CD14-positive monocyte (primary cell): ENCODE results near the gene CCDC159. TPM values are rescaled to one million over a fixed set of nuclear protein-coding genes. Genes with fewer than 3 reads are reported as not detected.

Experiments
- DNase-seq, 3 donors: peaks; one replicate each; pipeline ENCODE4 v3.0.0-alpha.2; 2011 to 2022
- H2AFZ ChIP-seq: 2 replicates; pipeline ENCODE4 v1.6.0; 2012; ENCODE audit warnings: mild to moderate bottlenecking, low read depth, low read length, inconsistent platforms; ENCODE audit not compliant: insufficient read depth, poor library complexity, severe bottlenecking
- H3K27ac ChIP-seq, 2 donors: 1 replicate in 1 of 2; 2 replicates in 1 of 2; pipeline ENCODE4 v1.5.1; 2012 to 2013; ENCODE audit warnings: low read length in 2 of 2, control low read depth in 1 of 2, inconsistent platforms in 1 of 2, low read depth in 1 of 2, mild to moderate bottlenecking in 1 of 2
- H3K27me3 ChIP-seq, 2 donors: one replicate each; pipeline versions ENCODE4 v1.6.0 to v1.6.1; 2011 to 2013; ENCODE audit warnings: low read length in 2 of 2; ENCODE audit not compliant: control insufficient read depth in 2 of 2, insufficient read depth in 2 of 2
- H3K36me3 ChIP-seq, 2 donors: replicated peaks in 1 of 2; 1 replicate in 1 of 2; 2 replicates in 1 of 2; pipeline versions ENCODE4 v1.5.1 to v1.6.1; 2012 to 2013; ENCODE audit warnings: low read length in 2 of 2, control low read depth in 1 of 2, inconsistent platforms in 1 of 2, mild to moderate bottlenecking in 1 of 2; ENCODE audit not compliant: insufficient read depth in 2 of 2, control insufficient read depth in 1 of 2
- H3K4me1 ChIP-seq, 2 donors: 1 replicate in 1 of 2; 2 replicates in 1 of 2; pipeline versions ENCODE4 v1.5.1 to v1.6.1; 2012 to 2013; ENCODE audit warnings: low read length in 2 of 2, control low read depth in 1 of 2, inconsistent platforms in 1 of 2, mild to moderate bottlenecking in 1 of 2, moderate library complexity in 1 of 2; ENCODE audit not compliant: insufficient read depth in 2 of 2, control insufficient read depth in 1 of 2
- H3K4me2 ChIP-seq: replicated peaks from 2 replicates; pipeline ENCODE3; 2012; ENCODE audit warnings: low read length, moderate library complexity, mild to moderate bottlenecking; ENCODE audit not compliant: poor library complexity, severe bottlenecking; ENCODE audit errors: extremely low read depth
- H3K4me3 ChIP-seq, 3 experiments: fragments of 200-600 bp in 1 of 3; sonication (generic) in 1 of 3; replicated peaks in 1 of 3; 1 replicate in 2 of 3; 2 replicates in 1 of 3; pipeline ENCODE4 v1.5.1; 2011 to 2013; ENCODE audit warnings: low read length in 3 of 3, mild to moderate bottlenecking in 3 of 3, control low read depth in 2 of 3, low read depth in 2 of 3, inconsistent platforms in 1 of 3, moderate library complexity in 1 of 3
- H3K79me2 ChIP-seq: 2 replicates; pipeline ENCODE4 v1.6.0; 2012; ENCODE audit warnings: mild to moderate bottlenecking, control low read depth, inconsistent platforms, low read length, moderate library complexity; ENCODE audit not compliant: insufficient read depth
- H3K9ac ChIP-seq: 2 replicates; pipeline ENCODE4 v1.6.0; 2017; ENCODE audit warnings: low read length, mild to moderate bottlenecking; ENCODE audit not compliant: insufficient read depth, poor library complexity, severe bottlenecking
- H3K9me3 ChIP-seq, 2 donors: replicated peaks in 1 of 2; 1 replicate in 1 of 2; 2 replicates in 1 of 2; pipeline versions ENCODE4 v1.5.1 to v1.6.1; 2012 to 2013; ENCODE audit warnings: low read length in 2 of 2, control low read depth in 1 of 2; ENCODE audit not compliant: control insufficient read depth in 1 of 2, insufficient read depth in 1 of 2
- H4K20me1 ChIP-seq: 2 replicates; pipeline ENCODE4 v1.6.0; 2012; ENCODE audit warnings: mild to moderate bottlenecking, low read length, control low read depth, moderate library complexity; ENCODE audit not compliant: insufficient read depth
- H3K27ac Mint-ChIP-seq, 7 donors: one replicate each; pipeline ENCODE4 v1.8.0; 2020; ENCODE audit warnings: mild to moderate bottlenecking in 7 of 7, mixed read lengths in 7 of 7, moderate library complexity in 6 of 7, inconsistent platforms in 2 of 7
- H3K27me3 Mint-ChIP-seq, 3 donors: one replicate each; pipeline ENCODE4 v1.8.0; 2021 to 2022; ENCODE audit warnings: low read depth in 3 of 3, mild to moderate bottlenecking in 3 of 3, mixed read lengths in 3 of 3, moderate library complexity in 3 of 3, inconsistent platforms in 1 of 3
- H3K36me3 Mint-ChIP-seq, 2 donors: one replicate each; pipeline ENCODE4 v1.8.0; 2020; ENCODE audit warnings: mixed read lengths in 2 of 2, inconsistent platforms in 1 of 2, mild to moderate bottlenecking in 1 of 2
- H3K4me1 Mint-ChIP-seq: one replicate; pipeline ENCODE4 v1.8.0; 2020; ENCODE audit warnings: mild to moderate bottlenecking, mixed read lengths
- H3K4me3 Mint-ChIP-seq, 2 donors: one replicate each; pipeline ENCODE4 v1.8.0; 2020; ENCODE audit warnings: mild to moderate bottlenecking in 2 of 2, mixed read lengths in 2 of 2, moderate library complexity in 1 of 2
- H3K9me3 Mint-ChIP-seq, 7 donors: one replicate each; pipeline ENCODE4 v1.8.0; 2020 to 2022; ENCODE audit warnings: mixed read lengths in 7 of 7, mild to moderate bottlenecking in 6 of 7, moderate library complexity in 6 of 7, inconsistent platforms in 2 of 7
- CTCF ChIP-seq: fragments of 200-600 bp; IDR thresholded peaks from one replicate; pipeline ENCODE4 v1.8.0; 2022; ENCODE audit warnings: antibody characterized with exemption, mild to moderate bottlenecking
- WGBS: methylation state at CpG from one replicate; pipeline ENCODE4 v1.1.5; 2013; ENCODE audit warnings: missing lambda C conversion rate; ENCODE audit not compliant: insufficient coverage; 5-methylcytosine and 5-hydroxymethylcytosine counted together
- intact Hi-C, 2 donors: fragments of 100-400 bp; cut with micrococcal nuclease; formaldehyde crosslinking; loops; one replicate each; pipeline versions ENCODE4 v1.15.0 to v1.15.1; 2023
- polyA plus RNA-seq, 3 donors: library from polyadenylated mRNA; depleted of rRNA in 1 of 3; unstranded in 2 of 3; stranded (reverse) in 1 of 3; fragments of 300-500 nt in 2 of 3; fragments of >200 nt in 1 of 3; fragmentation: Illumina TruSeq in 2 of 3; gene quantifications; 1 replicate in 2 of 3; 2 replicates in 1 of 3; pipeline ENCODE4 v1.2.3, GENCODE V29; 2012 to 2021

The CCDC159 gene
- polyA plus RNA-seq, 3 donors: 37.1 to 374 (median 38.3) TPM

GRCh38 chr19:11373166-11373884, 27.0 kb downstream of the CCDC159 start:
- no peak for DNase-seq
- Histone ChIP-seq H3K4me2 (peak overlapping the region; percentile 100), H3K27ac (peak overlapping the region; percentile 85 to 91), H3K9ac (peak overlapping the region; percentile 66), H3K9me3 (no peaks in the 10 kb centered on the region), H3K4me1 (peaks cover 41 to 48% of the 10 kb centered on the region in 2 donors), H2AFZ (peak overlapping the region; percentile 81), H3K27me3 (no peaks in the 10 kb centered on the region), H3K4me3 (peak overlapping the region in 2 of 3 experiments; percentile 73 to 93), H3K79me2 (peaks cover 29% of the 10 kb centered on the region), H3K36me3 (no peaks in the 10 kb centered on the region), H4K20me1 (no peaks in the 10 kb centered on the region)
- H3K4me1 Mint-ChIP-seq: peaks cover 6% of the 10 kb centered on the region
- whole genome bisulfite sequencing: 66% methylated on average over 8 of the region's 10 CpGs
- peaks cover 22 to 33% of the 10 kb centered on the region in 2 donors for H3K36me3 Mint-ChIP-seq
- intact Hi-C loops: loop anchor here in 1 of 2 donors (2.0 to 5.0 kb wide), 2 partner anchors 27 to 36 kb away; partner anchors contain the start of genes CCDC159, RAB3D and TMEM205
- peak overlapping the region in 1 of 2 donors; percentile 41 for H3K4me3 Mint-ChIP-seq
- no peaks in the 10 kb centered on the region for H3K9me3 Mint-ChIP-seq
- peak overlapping the region in 4 of 7 donors; percentile 5 to 53 (median 27) for H3K27ac Mint-ChIP-seq
- H3K27me3 Mint-ChIP-seq: peaks cover 0 to 2% (median 0%) of the 10 kb centered on the region in 3 donors
- TF ChIP-seq CTCF: no peak

- Mint-ChIP-seq H3K36me3 (peaks cover 19 to 32% of the 10 kb centered on the region in 2 donors), H3K4me1 (peaks cover 10% of the 10 kb centered on the region), H3K27me3 (peaks cover 0 to 2% (median 0%) of the 10 kb centered on the region in 3 donors), H3K9me3 (peaks cover 0 to 2% (median 0%) of the 10 kb centered on the region in 7 donors), H3K4me3 (no peak overlapping the region), H3K27ac (no peak overlapping the region)
- H3K27ac ChIP-seq: peak overlapping the region; percentile 85 to 91
- intact Hi-C loops: loop anchor here (1.0 to 5.0 kb wide), 4 partner anchors 27 to 49 kb away; partner anchors contain the start of genes CCDC159 (in 2 of the 2), TMEM205 (in 2 of the 2) and RAB3D (in 1 of the 2)
- WGBS: 0% methylated on average over 8 of the region's 11 CpGs
- no peaks in the 10 kb centered on the region for H3K36me3 ChIP-seq
- H3K27me3 ChIP-seq: no peaks in the 10 kb centered on the region
- H3K79me2 ChIP-seq: peaks cover 35% of the 10 kb centered on the region
- H3K4me2 ChIP-seq: peak overlapping the region; percentile 100
- H4K20me1 ChIP-seq: no peaks in the 10 kb centered on the region
- DNase-seq: peak in 2 of 3 donors; percentile 25 to 39
- no peak for TF ChIP-seq CTCF
- peaks cover 46 to 55% of the 10 kb centered on the region in 2 donors for H3K4me1 ChIP-seq
- H3K9ac ChIP-seq: peak overlapping the region; percentile 66
- H3K9me3 ChIP-seq: no peaks in the 10 kb centered on the region
- peak overlapping the region; percentile 81 for H2AFZ ChIP-seq
- H3K4me3 ChIP-seq: peak overlapping the region; percentile 50 to 93 (median 73)
Observed at GRCh38 chr19:11373885-11374432, 27.6 kb downstream of the CCDC159 start.
